ENCODE results near the gene LRRC75A. TPM values are rescaled to one million over a fixed set of nuclear protein-coding genes. Genes with fewer than 3 reads are reported as not detected.
"Not testable (repeated sequence)": the region's sequence is repeated elsewhere in the genome, so short reads cannot be mapped to it uniquely, and the experiment has no call there.

The LRRC75A gene
- total RNA-seq, 1 experiment from 2014 or later = 0.03 TPM

- Histone ChIP-seq H3K36me3 (no peaks in the 10 kb centered on the region; the same call in 1 of the 2 replicates), H3K27me3 (no peaks in the 10 kb centered on the region), H3K9me3 (no peaks in the 10 kb centered on the region), H3K4me3 (no peak overlapping the region)
- no peak for DNase-seq
Observed at GRCh38 chr17:16464303-16465051, 27.5 kb downstream of the LRRC75A start.

GRCh38 chr17:16463358-16464302, 28.4 kb downstream of the LRRC75A start:
- Histone ChIP-seq H3K27me3 (no peaks in the 10 kb centered on the region), H3K9me3 (no peaks in the 10 kb centered on the region), H3K4me3 (no peak overlapping the region), H3K36me3 (no peaks in the 10 kb centered on the region; the same call in 1 of the 2 replicates)
- no peak for DNase-seq

GRCh38 chr17:16462070-16462864, 29.7 kb downstream of the LRRC75A start:
- no peak for DNase-seq
- Histone ChIP-seq H3K27me3 (no peaks in the 10 kb centered on the region), H3K36me3 (no peaks in the 10 kb centered on the region; the same call in 1 of the 2 replicates), H3K9me3 (no peaks in the 10 kb centered on the region), H3K4me3 (no peak overlapping the region)

GRCh38 chr17:16461606-16461866, 30.5 kb downstream of the LRRC75A start:
- Histone ChIP-seq H3K9me3 (no peaks in the 10 kb centered on the region), H3K27me3 (no peaks in the 10 kb centered on the region), H3K36me3 (no peaks in the 10 kb centered on the region; the same call in 1 of the 2 replicates), H3K4me3 (no peak overlapping the region)
- no peak for DNase-seq

GRCh38 chr17:16460796-16461605, 31.0 kb downstream of the LRRC75A start:
- DNase-seq = no peak
- no peaks in the 10 kb centered on the region for H3K9me3 ChIP-seq
- H3K36me3 ChIP-seq = no peaks in the 10 kb centered on the region; the same call in 1 of the 2 replicates
- H3K27me3 ChIP-seq = no peaks in the 10 kb centered on the region
- no peak overlapping the region for H3K4me3 ChIP-seq

- H3K9me3 ChIP-seq = no peaks in the 10 kb centered on the region
- no peaks in the 10 kb centered on the region for H3K27me3 ChIP-seq
- DNase-seq = no peak
- no peak overlapping the region for H3K4me3 ChIP-seq
- H3K36me3 ChIP-seq = no peaks in the 10 kb centered on the region; the same call in 1 of the 2 replicates
Observed at GRCh38 chr17:16459855-16460550, 32.0 kb downstream of the LRRC75A start.

GRCh38 chr17:16459271-16459670, 32.7 kb downstream of the LRRC75A start:
- Histone ChIP-seq H3K4me3 (no peak overlapping the region), H3K36me3 (no peaks in the 10 kb centered on the region; the same call in 1 of the 2 replicates), H3K9me3 (no peaks in the 10 kb centered on the region), H3K27me3 (no peaks in the 10 kb centered on the region)
- DNase-seq = no peak

- Histone ChIP-seq H3K4me3 (no peak overlapping the region), H3K9me3 (no peaks in the 10 kb centered on the region), H3K36me3 (peaks cover 5% of the 10 kb centered on the region; the same call in 1 of the 2 replicates), H3K27me3 (no peaks in the 10 kb centered on the region)
- no peak for DNase-seq
Observed at GRCh38 chr17:16456742-16457316, 35.2 kb downstream of the LRRC75A start.

- no peaks in the 10 kb centered on the region for H3K9me3 ChIP-seq
- no peaks in the 10 kb centered on the region for H3K27me3 ChIP-seq
- H3K36me3 ChIP-seq = peaks cover 5% of the 10 kb centered on the region; the same call in 1 of the 2 replicates
- no peak for DNase-seq
- H3K4me3 ChIP-seq = no peak overlapping the region
Observed at GRCh38 chr17:16455997-16456741, 35.8 kb downstream of the LRRC75A start.

GRCh38 chr17:16453493-16453851, 38.5 kb downstream of the LRRC75A start:
- H3K36me3 ChIP-seq = peaks cover 11% of the 10 kb centered on the region; the same call in 1 of the 2 replicates
- no peaks in the 10 kb centered on the region for H3K9me3 ChIP-seq
- no peaks in the 10 kb centered on the region for H3K27me3 ChIP-seq
- no peak for DNase-seq
- no peak overlapping the region for H3K4me3 ChIP-seq

- not testable (repeated sequence) for H3K9me3 ChIP-seq, H3K27me3 ChIP-seq, DNase-seq, H3K4me3 ChIP-seq
- peaks cover 21% of the 10 kb centered on the region for H3K36me3 ChIP-seq
Observed at GRCh38 chr17:16452268-16452667, 39.7 kb downstream of the LRRC75A start.

- Histone ChIP-seq H3K36me3 (peaks cover 41% of the 10 kb centered on the region), H3K9me3 (no peaks in the 10 kb centered on the region), H3K4me3 (no peak overlapping the region), H3K27me3 (no peaks in the 10 kb centered on the region)
- DNase-seq = no peak
Observed at GRCh38 chr17:16450028-16450427, 42.0 kb downstream of the LRRC75A start.

- Histone ChIP-seq H3K27me3 (no peaks in the 10 kb centered on the region), H3K9me3 (no peaks in the 10 kb centered on the region), H3K4me3 (no peak overlapping the region), H3K36me3 (peaks cover 41% of the 10 kb centered on the region)
- peak; percentile 33 for DNase-seq
Observed at GRCh38 chr17:16449121-16449570, 42.8 kb downstream of the LRRC75A start.

GRCh38 chr17:16448490-16448889, 43.5 kb downstream of the LRRC75A start:
- no peak for DNase-seq
- Histone ChIP-seq H3K9me3 (no peaks in the 10 kb centered on the region), H3K36me3 (peaks cover 45% of the 10 kb centered on the region), H3K27me3 (no peaks in the 10 kb centered on the region), H3K4me3 (no peak overlapping the region)

GRCh38 chr17:16447676-16448075, 44.3 kb downstream of the LRRC75A start:
- Histone ChIP-seq H3K27me3 (no peaks in the 10 kb centered on the region), H3K36me3 (peaks cover 51% of the 10 kb centered on the region), H3K4me3 (no peak overlapping the region), H3K9me3 (no peaks in the 10 kb centered on the region)
- DNase-seq = peak; percentile 26
